ENCODE results near the gene DNAJC10.
A peak's percentile ranks its signal among the peaks of the same experiment; 100 is the strongest.
"Not testable (repeated sequence)": the region's sequence is repeated elsewhere in the genome, so short reads cannot be mapped to it uniquely, and the experiment has no call there.

The DNAJC10 gene

GRCh38 chr2:182726473-182726872 is 10.4 kb downstream of the DNAJC10 start:
- DNase-seq = no peak

GRCh38 chr2:182728014-182728413 is 12.0 kb downstream of the DNAJC10 start:
- no peak for DNase-seq

- DNase-seq = no peak
Observed at GRCh38 chr2:182729710-182730339, 13.8 kb downstream of the DNAJC10 start.

DNA sequence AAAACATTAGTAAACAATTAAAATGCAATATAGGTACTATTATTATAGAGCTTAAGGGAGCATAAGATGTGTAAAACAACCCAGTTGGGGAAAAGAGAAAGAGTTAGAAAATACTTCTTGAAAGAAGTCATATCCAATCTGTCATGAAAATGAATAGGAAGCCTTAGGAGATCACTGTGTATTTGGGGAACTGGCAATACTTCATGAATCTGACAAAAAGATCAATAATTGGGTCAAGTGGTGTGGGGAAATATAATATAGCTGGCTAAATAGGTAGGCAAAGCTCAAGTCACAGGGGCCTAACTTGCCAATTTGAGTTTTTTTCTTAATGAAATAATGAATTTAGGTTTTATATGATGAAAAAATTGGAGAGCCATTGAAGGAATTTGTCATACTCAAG is 14.4 kb downstream of the DNAJC10 start:
- no peak for DNase-seq

GRCh38 chr2:182732736-182733135 is 16.7 kb downstream of the DNAJC10 start:
- no peak for DNase-seq

DNA sequence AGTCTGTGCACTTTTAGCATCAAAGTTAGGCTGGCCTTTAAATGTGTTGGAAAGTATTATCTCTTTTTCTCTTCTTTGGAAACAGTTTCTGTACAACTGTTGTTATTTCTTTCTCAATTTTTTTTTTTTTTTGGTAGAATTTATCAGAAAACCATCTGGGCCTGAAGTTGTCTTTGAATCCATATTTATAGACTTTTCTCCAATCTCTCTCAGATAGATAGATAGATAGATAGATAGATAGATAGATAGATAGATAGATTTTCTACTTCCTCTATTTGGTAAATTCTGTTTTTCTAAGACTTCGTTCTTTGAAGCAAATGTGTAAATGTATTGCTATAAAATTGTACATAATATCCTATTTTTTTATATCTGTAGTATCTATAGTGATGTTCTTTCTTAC is 17.5 kb downstream of the DNAJC10 start:
- DNase-seq = no peak

DNA sequence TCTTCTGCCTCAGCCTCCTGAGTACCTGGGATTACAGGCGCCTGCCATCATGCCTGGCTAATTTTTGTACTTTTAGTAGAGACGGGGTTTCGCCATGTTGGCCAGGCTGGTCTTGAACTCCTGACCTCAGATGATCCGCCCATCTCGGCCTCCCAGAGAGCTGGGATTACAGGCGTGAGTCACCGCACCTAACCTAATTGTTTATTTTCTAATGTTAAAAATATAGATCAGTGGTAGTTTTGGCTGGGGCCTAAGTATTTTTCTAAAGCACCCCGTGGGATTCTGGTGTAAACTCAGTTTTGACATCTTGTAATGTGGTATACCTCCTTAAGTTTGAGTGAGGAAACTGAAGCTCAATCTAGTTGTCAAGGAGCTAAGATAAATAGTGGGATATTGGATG is 20.8 kb downstream of the DNAJC10 start:
- not testable (repeated sequence) for DNase-seq

DNA sequence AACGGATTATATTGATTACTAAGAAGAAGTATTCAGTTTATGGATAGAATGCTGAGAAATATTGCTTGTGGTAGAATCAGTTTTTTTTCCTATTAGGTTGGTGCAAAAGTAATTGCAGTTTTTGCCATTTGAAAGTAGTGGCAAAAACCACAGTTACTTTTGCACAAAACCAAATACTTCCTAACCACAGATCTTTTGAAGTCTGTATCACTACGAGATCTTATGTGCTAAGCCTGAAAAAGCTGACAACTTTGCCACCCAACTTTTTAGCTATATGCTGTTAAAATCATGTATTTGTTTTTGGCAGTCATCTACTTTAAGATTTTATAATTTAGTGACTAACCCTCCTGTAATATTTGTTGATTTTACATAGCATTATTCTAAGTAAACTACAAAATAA is 24.6 kb downstream of the DNAJC10 start:
- DNase-seq = peak; percentile 22

DNA sequence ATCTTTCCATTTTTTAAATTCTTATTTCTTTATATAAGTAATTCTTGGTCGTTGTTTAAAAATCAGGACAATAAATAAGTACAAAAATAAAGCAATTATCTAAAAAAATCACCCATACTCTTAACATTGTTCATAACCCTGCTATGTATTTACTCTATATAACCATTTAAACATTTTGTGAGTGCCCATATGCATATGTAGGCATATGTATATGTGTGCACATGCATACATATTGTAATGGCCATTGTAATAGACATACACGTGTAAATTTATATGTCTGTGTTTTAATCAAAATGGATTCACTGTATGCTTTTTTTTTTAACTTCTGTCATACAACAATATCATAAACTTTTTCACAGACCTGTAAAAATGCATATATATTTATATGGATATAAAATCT is 25.6 kb downstream of the DNAJC10 start:
- no peak for DNase-seq

DNA sequence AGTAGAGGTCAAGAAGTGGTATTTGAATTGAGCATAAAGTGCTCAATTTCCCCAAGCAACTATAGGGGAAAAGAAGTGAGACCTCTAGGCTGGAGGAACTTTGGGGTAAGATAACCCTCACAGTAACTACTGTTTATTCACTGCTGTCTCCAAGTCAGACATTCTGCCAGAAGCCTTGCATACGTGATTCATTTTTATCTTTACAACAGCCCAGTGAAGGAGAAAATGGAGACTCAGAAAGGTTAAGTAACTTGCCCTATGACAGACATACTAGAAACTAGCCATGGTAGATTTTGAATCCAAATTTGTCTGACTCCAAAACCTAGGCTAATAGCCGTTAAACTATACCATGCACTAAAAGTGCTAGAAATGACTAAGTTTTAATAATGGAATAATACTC is 28.4 kb downstream of the DNAJC10 start:
- no peak for DNase-seq

DNA sequence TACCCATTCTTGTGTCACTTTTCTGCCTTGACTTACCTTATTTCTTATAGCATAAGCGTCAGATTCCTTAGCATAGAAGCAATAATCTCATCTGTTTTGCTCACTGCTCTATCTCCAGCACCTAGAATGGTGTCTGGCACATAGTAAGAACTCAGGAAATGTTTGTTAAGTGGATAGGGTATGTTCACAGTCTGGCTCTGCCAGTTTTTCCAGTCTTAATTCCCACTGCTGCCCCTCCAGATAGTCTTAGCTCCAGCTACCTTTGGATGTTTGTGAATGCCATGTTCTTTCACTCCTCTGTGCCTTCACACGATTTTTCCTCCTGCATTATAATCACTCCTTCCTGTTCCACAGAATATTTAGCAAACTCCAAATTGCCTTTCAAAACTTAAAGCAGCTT is 29.0 kb downstream of the DNAJC10 start:
- DNase-seq = no peak

- not testable (repeated sequence) for DNase-seq
Observed at GRCh38 chr2:182745894-182746293, 29.8 kb downstream of the DNAJC10 start.

DNA sequence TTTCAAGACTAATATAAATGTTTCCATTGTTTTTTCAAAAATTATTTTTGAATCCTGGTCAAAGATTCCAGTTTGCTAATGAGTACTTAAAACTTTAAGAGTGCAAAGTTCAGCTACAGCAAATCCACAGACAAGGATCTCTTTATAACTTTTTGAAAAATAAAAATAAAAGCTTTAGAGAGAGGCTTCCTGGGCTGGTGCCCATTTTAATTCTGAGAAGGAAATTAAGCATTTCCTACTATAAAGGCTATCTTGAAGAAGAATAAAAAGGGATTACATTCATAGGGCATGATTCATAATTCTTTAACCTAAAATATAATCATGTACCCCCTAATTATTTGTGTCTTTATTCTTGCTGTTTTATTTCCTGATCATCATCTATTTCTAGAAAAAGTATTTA is 38.2 kb downstream of the DNAJC10 start:
- DNase-seq = no peak

DNA sequence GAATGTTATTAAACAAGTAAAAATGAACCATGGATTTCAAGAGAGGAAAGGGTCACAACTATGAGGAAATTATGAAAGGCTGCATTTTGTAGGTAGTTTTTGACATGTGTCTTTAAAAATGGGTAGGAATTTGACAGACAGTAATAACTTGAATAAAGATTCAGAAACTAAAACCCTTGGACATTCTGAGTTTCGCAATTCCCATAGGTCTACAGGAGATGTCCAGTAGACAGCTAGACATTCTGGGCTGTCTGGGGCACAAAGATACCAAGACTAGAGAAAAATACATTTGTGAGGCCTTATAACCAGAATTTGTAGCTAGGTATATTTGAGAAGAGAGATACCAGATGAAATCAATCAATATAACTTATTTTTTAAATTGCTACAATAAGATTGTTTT is 42.3 kb downstream of the DNAJC10 start:
- no peak for DNase-seq

GRCh38 chr2:182761903-182762302 is 45.8 kb downstream of the DNAJC10 start:
- DNase-seq = no peak

GRCh38 chr2:182763311-182763912 is 47.4 kb downstream of the DNAJC10 start:
- DNase-seq = peak; percentile 7

- DNase-seq = no peak
Observed at GRCh38 chr2:182766626-182767025, 50.6 kb downstream of the DNAJC10 start.

DNA sequence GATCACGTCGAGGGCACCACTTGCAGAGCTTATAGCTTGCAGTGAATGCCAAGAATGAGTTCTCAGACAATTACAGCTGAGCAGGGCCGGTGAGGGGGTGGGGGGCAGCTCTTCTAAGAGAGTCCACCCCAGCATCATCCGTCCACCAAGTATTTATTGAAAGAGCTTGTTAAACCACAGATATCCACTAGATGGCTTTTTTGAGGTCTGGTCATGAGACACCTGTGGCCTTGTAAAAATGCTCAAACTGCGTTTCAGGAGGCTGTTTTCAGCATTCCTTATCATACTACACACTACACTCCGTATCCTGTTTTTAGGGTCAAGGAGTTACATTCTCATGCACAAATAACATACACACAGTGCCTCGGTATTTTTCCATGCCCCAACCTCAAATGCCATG is 51.5 kb downstream of the DNAJC10 start:
- DNase-seq = no peak

DNA sequence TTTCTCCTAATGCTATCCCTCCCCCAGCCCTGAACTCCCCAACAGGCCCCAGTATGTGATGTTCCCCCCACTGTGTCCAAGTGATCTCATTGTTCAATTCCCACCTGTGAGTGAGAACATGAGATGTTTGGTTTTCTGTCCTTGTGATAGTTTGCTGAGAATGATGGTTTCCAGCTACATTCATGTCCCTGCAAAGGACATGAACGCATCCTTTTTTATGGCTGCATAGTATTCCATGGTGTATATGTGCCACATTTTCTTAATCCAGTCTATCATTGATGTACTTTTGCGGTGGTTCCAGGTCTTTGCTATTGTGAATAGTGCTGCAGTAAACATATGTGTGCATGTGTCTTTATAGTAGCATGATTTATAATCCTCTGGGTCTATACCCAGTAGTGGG is 52.9 kb downstream of the DNAJC10 start:
- not testable (repeated sequence) for DNase-seq

GRCh38 chr2:182779323-182779722 is 63.3 kb downstream of the DNAJC10 start:
- no peak for DNase-seq

- not testable (repeated sequence) for DNase-seq
Observed at GRCh38 chr2:182781099-182781498, 65.0 kb downstream of the DNAJC10 start.

DNA sequence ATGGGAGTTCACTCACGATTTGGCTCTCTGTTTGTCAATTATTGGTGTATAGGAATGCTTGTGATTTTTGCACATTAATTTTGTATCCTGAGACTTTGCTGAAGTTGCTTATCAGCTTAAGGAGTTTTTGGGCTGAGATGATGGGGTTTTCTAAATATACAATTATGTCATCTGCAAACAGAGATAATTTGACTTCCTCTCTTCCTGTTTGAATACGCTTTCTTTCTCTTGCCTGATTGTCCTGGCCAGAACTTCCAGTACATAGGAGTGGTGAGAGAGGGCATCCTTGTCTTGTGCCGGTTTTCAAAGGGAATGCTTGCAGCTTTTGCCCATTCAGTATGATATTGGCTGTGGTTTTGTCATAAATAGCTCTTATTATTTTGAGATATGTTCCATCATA is 66.6 kb downstream of the DNAJC10 start:
- DNase-seq = not testable (repeated sequence)

GRCh38 chr2:182784058-182784706 is 68.1 kb downstream of the DNAJC10 start:
- DNase-seq = no peak

GRCh38 chr2:182784777-182785176 is 68.7 kb downstream of the DNAJC10 start:
- DNase-seq = no peak

GRCh38 chr2:182792441-182792840 is 76.4 kb downstream of the DNAJC10 start:
- DNase-seq = no peak

Data from CD4-positive, alpha-beta T cell treated with Interleukin-17A for 1 hour (primary cell).